NCI-H1092 treated with DMSO at 0.1 percent for 48 hours (cell line): ENCODE data around the gene GRK4.
A peak's percentile ranks its signal among the peaks of the same experiment; 100 is the strongest.
"Not testable (repeated sequence)": the region's sequence is repeated elsewhere in the genome, so short reads cannot be mapped to it uniquely, and the experiment has no call there.

Experiments used
- DNase-seq: peaks from one replicate; lab custom pipeline; 2025; lab: John Stamatoyannopoulos, UW

GRK4 gene

DNA sequence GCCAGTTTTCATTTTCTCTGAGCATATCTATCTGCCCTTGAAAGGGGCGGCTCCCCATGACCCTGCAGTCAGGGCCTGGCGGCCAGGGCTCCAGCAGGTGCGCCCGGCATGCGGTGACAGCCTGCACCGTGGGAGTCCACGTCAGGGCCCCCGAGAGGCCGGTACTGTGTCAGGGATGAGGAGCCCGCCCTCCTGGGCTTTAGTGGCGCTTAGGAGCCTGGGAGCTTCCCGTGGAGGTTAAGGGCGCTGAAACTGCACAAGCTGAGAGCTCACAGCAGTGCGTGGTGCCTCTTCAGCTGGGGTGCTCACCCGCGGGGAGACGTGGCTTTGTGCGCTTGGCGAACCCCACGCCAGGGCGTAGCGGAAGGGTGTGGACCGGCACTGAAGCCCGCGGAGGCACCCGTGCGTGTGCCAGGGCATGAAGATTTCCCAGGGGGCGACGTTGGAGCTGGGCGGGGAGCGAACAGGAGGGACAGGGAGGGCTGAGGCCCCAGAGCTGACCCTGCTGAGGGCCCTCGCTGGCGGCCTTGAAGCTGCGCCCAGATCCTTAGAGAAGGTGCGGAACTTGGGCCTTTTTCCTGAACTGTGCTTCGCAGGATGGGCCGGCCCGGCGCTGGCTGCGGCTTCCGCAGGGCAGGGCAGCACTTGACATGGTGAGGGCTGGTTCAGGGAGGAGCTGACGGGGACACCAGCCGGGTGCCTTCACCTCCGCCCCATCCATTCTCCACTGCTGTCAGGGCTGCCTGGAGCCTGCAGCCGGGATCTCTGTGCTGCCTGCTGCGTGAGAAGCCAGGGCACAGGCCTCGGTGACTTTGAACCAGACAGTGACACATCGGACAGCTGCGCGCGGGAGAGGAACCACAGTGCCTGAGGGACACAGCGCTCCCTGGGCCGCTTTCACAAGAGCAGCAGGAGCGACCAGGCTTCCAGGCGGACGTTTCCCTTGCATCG is 78.1 kb downstream of the GRK4 start:
- DNase-seq: peak; percentile 39

- DNase-seq: no peak
Observed at GRCh38 chr4:3042226-3042625, 78.9 kb downstream of the GRK4 start.

GRCh38 chr4:3043282-3044020 is 80.1 kb downstream of the GRK4 start:
- no peak for DNase-seq

GRCh38 chr4:3044870-3045819 is 81.8 kb downstream of the GRK4 start:
- no peak for DNase-seq

DNA sequence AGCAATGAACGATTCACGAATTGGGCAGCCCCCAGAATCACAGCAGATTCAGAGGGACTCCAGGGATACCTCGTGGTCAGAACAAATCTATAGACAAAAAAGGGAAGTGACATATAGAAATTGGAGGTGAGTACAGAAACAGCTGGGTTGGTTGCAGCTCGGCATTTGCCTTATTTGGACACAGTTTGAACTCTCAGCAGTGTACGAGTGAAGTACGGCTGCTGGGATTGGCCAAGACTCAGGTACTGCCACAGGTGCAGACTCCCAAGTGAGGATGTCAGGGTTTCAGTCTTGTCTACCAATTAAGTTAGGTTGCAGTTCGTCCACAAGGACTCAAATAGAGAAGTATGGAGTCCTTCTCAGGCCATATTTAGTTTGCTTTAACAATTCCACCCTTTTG is 82.8 kb downstream of the GRK4 start:
- no peak for DNase-seq

- no peak for DNase-seq
Observed at GRCh38 chr4:3046623-3047022, 83.3 kb downstream of the GRK4 start.

- DNase-seq: peak; percentile 51
Observed at GRCh38 chr4:3047464-3048286, 84.3 kb downstream of the GRK4 start.

GRCh38 chr4:3051141-3051897 is 87.9 kb downstream of the GRK4 start:
- not testable (repeated sequence) for DNase-seq

DNA sequence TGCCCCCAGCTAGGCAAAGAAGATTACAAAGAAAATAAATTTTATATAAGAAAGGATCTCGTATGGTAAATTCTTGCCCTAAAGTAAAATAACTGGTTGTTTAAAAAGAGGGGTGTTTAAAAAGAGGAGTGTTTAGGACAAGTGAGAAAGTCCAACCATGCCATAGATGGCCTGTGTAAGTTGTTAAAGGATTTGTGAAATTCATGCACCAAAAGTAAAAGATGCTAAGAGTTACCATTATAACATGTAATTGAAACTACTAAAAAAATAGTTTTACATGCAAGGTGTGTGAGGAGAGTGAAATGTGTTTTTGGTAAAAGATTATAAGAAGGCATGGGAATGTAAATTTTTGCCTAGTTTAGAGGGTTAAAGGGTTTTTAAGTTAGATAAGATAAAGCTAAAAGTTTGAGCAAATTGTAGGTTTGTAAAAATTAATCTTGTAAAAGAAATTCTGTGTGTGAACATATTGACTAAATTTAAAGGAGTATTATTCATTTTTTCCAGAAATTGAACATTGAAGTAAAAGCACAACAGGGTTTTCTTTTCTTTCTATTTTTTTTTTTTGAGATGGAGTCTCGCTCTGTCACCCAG is 90.9 kb downstream of the GRK4 start:
- no peak for DNase-seq

DNA sequence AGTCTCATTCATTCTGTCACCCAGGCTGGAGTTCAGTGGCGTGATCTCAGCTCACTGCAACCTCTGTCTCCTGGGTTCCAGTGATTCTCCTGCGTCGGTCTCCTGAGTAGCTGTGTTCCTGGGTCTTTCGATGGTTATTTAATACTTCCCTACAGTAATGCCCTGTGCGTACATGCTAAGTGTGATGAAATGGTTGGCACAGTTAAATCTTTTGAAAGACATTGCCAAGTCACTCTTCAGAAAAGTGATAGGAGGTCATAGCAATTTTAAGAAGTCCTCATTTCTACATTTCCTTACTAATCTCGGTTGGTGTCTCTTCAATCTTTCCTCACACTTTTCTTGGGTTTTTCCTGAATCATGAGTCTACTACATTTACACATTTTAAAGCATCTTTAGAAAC is 96.6 kb downstream of the GRK4 start:
- no peak for DNase-seq

DNA sequence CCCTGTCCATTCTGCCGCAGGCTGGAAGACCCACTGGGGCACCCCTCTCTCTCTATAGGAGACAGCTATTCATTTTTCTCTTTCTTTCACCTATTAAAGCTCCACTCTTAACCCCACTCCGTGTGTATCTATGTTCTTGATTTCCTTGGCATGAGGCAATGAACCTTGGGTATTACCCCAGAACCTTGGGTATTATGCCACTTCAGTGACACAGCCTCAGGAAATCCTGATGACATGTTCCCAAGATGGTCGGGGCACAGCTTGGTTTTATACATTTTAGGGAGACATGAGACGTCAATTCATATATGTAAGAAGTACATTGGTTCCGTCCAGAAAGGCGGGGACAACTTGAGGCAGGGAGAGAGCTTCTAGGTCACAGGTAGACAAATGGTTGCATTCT is 97.6 kb downstream of the GRK4 start:
- no peak for DNase-seq

DNA sequence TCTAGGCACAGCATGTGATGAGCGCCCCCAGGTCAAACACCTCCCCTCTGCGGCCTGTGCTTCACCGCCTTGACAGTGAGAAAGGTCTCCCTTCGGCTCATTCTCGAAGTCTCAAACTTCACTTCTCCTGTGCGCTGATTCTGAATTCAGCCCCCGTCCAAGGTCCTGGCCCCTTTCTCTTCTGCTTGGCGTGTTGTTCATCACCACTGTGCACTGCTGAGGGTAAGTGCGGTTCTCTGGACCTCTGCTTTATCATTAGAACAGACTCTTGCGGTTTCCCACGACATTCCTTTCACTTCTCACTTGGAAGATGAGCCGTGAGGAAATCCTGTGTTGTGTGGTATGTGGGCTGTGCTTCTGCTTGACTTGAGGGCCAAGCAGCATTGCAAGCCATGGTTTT is 99.1 kb downstream of the GRK4 start:
- DNase-seq: no peak

DNA sequence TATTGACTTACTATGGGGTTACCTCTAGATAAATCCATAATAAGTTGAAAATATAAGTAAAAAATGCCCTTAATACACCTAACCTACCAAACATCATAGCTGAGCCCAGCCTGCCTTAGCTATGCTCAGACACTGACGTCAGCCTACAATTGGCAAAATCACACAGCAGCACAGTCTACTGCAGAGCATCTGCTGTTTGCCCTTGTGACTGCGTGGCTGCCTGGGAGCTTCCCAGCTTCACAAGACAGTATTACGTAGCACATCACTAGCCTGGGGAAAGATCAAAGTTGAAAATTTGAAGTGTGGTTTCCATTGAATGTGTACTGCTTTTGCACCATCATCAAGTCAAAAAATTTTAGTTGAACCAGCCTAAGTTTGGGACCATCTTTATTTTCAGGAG is 102.2 kb downstream of the GRK4 start:
- no peak for DNase-seq

GRCh38 chr4:3066836-3067400 is 103.5 kb downstream of the GRK4 start:
- DNase-seq: no peak

DNA sequence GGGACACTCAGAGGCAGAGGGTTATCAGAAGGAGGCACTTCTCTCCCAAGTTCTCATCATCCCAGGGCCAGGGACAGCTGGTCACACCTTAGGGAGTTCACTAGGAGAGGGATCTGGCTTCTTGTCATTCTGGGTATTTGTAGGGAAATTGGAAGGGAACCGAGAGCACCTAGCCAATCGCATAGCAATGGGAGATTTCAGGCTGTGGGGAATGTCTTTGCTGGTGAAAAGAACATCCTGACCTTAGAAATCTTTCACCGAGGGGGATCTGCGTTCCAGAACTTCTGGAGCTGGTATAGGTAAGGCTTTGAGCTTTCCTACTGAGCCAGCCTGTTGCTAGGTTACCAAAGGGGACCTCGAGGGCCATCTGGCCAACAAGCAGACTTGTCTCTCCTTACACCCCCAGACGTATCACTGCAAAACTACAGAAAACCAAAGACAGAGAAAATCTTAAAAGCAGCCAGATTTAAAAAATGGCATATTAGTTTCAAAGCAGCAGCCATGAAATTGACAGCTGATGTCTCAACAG is 104.2 kb downstream of the GRK4 start:
- no peak for DNase-seq

GRCh38 chr4:3069661-3070199 is 106.4 kb downstream of the GRK4 start:
- DNase-seq: no peak

DNA sequence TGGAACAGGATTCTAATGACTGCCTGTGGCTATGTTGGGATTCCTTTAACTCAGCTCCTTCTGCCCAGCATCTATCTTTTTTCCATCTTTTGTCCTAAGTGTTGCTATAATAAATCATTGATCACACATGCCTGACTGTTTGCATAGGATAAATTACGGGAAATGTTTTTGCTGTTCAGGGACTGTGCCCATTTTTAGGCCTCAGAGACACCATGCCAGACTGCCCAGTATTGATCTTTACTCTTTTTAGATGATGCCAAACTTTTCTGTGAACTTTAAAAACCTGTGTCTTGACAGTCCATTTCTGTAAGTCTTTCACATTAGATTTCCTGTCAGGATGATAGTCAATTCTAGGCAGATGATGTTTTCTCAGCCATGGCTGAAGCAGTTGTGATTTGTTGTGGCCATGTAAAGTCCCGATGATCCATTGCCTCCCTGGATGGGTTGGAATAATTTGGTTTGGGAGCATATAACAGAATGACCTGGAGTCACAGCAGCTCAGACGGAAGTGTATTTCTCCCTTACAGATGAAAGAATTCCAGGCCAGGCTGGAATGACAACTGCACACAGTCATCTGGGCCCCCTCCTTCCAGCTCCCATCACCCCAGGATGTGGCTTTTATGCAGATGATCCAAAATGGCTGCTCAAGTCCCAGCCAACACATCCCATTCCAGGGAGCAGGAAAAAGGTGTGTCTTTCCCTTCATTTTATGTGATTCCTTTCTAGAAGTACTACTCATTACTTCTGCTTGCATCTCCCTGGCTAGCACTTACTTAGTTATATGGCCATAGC is 107.5 kb downstream of the GRK4 start:
- no peak for DNase-seq

- DNase-seq: no peak
Observed at GRCh38 chr4:3071811-3072210, 108.4 kb downstream of the GRK4 start.
